Mesodermal cell (in vitro differentiated cells): Measurements from ENCODE around the gene APOB.

Experiments
- H3K27ac ChIP-seq: 2 replicates; pipeline ENCODE4 v1.7.0; 2013; ENCODE audit warnings: mild to moderate bottlenecking, low read depth, low read length, moderate library complexity; ENCODE audit not compliant: severe bottlenecking
- H3K36me3 ChIP-seq: 2 replicates; pipeline ENCODE4 v1.7.1; 2013; ENCODE audit warnings: mild to moderate bottlenecking, low read length, moderate library complexity; ENCODE audit not compliant: control insufficient read depth, insufficient read depth
- H3K4me1 ChIP-seq: one replicate; pipeline ENCODE4 v1.7.1; 2013; ENCODE audit warnings: mild to moderate bottlenecking, low read length; ENCODE audit not compliant: insufficient read depth, control insufficient read depth, poor library complexity, severe bottlenecking
- H3K4me3 ChIP-seq: 2 replicates; pipeline ENCODE4 v1.7.0; 2013; ENCODE audit warnings: low read length, control low read depth, mild to moderate bottlenecking; ENCODE audit not compliant: insufficient read depth, poor library complexity, severe bottlenecking; ENCODE audit errors: extremely low read depth
- H3K9me3 ChIP-seq: 2 replicates; pipeline ENCODE4 v1.7.1; 2013; ENCODE audit warnings: mild to moderate bottlenecking, low read length, moderate library complexity; ENCODE audit not compliant: control insufficient read depth
- WGBS, 2 experiments: methylation state at CpG; one replicate each; pipeline ENCODE4 v1.1.5; 2013; ENCODE audit warnings: missing lambda C conversion rate in 2 of 2; ENCODE audit not compliant: insufficient coverage in 2 of 2; 5-methylcytosine and 5-hydroxymethylcytosine counted together

The APOB gene

DNA sequence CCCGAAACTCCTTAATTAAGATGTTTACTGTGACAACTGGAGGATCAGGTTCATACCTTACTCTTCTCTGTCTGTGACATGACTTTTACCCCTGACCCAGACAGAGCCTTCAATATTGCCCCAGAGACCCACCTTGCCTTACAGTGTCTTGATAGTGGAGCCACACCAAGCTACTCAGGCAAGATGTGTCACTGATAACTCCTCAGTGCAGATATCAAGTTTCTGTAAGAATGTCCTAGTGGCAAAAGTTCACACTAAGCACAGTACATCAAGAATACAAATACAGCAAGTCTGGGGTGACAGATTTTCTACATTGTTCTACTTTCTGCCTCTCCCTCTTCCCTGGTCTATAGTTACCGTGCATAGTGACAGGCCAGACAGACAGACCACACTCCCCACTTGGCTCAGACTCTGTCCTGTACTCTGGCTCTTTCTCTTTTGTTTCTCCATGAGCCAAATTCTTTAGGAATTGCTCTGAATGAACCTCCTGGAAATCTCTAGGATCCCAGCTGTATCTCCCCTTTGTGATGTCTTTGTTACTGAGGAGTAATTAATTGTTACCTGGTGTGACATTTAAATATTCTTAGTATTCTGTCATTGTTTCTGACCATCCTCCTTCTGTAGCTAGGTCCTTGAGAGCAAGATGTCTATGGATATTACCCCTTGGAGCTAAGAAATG lies 24.1 kb upstream of the APOB start:
- Histone ChIP-seq H3K27ac (no peak overlapping the region), H3K36me3 (no peaks in the 10 kb centered on the region), H3K9me3 (no peaks in the 10 kb centered on the region), H3K4me3 (no peak overlapping the region), H3K4me1 (peaks cover 4% of the 10 kb centered on the region)
- WGBS, 2 experiments, result 67 to 71% methylated on average over 1 to 2 of the region's 2 CpGs

DNA sequence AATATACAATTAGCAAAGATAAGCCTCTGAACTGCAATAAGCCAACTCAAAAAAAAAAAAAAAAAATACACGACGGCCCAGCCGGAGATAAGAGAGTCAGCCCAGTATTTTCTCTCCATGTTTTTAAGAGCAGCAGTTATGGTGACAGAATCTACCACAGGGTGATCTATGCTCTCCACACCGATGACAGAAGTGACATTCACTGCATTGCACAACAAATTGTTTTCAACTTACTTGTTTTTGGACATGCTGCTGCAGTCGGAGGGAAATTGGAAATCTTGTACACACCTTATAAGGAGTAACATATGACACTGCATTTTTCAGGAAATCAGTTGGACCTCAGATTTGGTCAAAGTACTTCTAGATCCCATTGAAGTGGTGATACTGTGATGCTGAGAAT lies 23.3 kb upstream of the APOB start:
- Histone ChIP-seq H3K27ac (no peak overlapping the region), H3K4me3 (no peak overlapping the region), H3K4me1 (peaks cover 4% of the 10 kb centered on the region), H3K9me3 (no peaks in the 10 kb centered on the region), H3K36me3 (no peaks in the 10 kb centered on the region)
- 88 to 89% methylated on average over 1 to 3 of the region's 5 CpGs for WGBS, 2 experiments

DNA sequence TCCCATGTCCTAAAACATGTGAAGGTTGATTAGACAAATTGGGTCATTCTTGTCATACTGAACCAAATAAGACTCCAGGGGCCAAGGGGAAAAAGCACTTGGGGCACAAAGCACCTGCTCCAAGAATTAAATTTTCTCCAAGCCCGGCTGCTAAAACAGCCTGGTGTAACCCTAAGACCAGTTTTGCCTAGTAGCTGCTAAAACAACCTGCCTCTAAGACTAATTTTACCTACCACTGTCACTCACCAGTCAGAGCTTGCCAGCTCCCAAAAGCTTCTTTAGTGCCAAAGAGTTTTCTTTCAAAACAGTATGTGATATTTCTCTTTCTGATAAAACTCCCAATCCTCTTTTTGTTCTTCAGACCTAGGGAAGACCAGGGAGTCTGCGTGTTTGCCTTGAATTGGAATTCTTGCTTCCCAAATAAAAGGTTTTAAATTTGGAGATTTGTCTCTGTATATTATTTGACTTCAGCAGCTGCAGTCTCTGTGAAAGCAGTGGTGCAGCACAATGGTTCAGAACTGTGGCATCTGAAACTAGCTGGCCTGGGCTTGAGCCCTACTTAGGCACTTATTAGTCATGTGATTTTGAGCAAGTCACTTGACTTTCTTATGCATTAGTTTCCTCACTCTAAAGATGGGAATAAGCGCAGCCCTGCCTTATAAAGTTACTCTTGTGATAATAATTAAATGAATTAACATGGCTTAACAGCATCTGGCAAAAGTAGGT lies 16.2 kb upstream of the APOB start:
- Histone ChIP-seq H3K4me3 (no peak overlapping the region), H3K4me1 (no peaks in the 10 kb centered on the region), H3K36me3 (no peaks in the 10 kb centered on the region), H3K27ac (no peak overlapping the region), H3K9me3 (no peaks in the 10 kb centered on the region)
- 40 to 83% methylated on average over 1 to 2 of the region's 3 CpGs for WGBS, 2 experiments

DNA sequence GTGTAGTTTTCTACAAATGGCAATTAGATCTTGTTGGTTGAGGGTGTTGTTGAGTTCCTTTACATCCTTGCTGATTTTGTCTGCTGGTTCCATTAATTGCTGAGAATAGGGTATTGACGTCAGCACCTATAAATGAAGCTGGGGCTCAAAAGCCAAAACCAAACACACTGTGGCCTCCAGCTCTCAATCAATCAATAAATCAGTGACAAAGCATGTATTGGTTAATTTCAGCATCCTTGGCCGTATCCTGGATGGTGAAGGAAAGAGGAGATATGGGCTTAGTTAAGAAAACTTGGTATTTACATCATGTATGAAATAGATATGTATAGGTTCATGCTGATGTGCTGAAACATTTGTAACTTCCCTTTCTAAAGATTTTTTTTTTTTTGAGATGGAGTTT lies 13.2 kb upstream of the APOB start:
- WGBS, 2 experiments, result no CpG with 5 or more reads among the region's 2 CpGs
- Histone ChIP-seq H3K9me3 (no peaks in the 10 kb centered on the region), H3K4me3 (no peak overlapping the region), H3K36me3 (no peaks in the 10 kb centered on the region), H3K4me1 (no peaks in the 10 kb centered on the region), H3K27ac (no peak overlapping the region)

DNA sequence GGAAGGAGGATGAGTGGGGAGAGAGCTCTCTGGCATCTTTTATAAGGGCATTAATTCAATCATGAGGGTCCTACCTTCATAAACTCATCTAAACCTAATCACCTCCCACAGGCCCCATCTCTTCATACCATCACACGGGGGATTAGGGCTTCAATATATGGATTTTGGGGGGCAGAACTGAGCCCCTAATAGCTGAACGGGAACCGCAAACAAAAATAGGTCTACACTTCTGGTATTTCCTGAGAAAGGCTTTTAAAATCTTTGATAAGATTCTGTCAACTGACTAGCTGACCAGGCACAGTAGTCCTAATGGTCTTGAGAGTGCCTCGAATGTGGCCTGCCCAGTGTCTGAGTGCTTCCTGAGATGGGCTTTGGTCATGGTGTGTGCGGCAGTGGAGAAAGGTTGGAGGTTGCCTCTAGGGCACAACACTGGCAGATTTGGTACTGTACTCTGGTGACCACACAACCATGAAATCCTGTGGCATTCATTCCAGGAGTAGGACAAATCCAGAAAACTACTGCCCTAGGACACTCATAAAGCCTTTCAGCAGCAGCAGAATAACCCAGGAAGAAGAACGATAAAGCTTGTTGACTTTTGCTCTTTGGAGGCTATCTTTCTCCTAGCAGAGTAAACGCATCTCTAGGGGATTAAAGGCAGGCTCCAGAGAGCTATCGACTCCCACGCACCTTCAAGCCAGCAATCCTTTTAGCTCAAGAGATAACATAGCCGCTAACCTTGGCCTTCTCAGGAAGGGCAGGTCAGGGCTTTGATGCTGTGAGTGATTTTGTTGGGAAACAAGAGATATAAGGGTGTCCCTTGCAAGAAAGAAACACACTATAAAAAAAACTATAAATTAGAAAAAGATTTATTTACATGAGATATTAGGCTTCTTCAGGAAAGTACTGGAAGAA lies 12.3 kb upstream of the APOB start:
- 81 to 94% methylated on average over 6 to 8 of the region's 10 CpGs for WGBS, 2 experiments
- no peaks in the 10 kb centered on the region for H3K9me3 ChIP-seq
- H3K4me1 ChIP-seq, result no peaks in the 10 kb centered on the region

DNA sequence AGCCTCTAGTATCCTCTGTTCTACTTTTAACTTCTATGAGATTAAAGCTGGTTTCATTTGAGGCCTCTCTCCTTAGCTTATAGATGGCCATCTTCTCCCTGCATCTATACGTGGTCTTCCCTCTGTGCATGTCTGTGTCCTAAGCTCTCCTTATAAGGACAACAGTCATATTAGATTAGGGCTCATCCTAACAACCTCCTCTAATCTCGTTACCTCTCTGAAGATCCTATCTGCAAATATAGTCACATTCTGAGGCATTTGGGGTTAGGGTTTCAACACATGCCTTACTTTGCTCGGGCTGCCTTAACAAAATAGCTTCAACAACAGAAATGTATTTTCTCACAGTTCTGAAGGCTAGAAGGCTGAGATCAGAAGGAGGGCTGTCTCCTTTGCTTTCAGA lies 11.6 kb upstream of the APOB start:
- Histone ChIP-seq H3K4me1 (no peaks in the 10 kb centered on the region), H3K27ac (no peak overlapping the region), H3K9me3 (no peaks in the 10 kb centered on the region), H3K36me3 (no peaks in the 10 kb centered on the region), H3K4me3 (no peak overlapping the region)
- WGBS, 2 experiments, result 74 to 80% methylated on average over 1 to 2 of the region's 3 CpGs

More for the DNA sequence above, 12.3 kb upstream of the APOB start:
- Histone ChIP-seq H3K4me3 (no peak overlapping the region), H3K36me3 (no peaks in the 10 kb centered on the region), H3K27ac (no peak overlapping the region)

DNA sequence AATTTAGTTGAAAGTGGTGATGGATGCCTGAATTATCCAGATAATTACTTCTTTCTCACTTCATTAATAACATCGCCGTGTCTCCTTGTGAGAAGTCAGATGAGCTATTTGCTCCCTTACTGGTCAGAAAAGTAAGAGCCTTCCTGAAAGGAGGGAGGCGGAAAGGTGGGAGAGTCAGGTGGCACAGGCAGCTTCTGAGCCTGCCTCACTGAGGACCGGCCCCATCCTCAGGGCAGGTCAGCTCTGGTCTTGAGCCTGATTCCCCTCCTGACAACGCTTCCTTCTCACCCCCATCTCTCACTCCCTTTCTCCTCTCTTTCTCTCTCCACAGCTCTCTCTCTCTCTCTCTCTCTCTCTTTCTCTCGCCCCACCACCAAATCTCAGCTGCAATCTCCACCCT lies 10.1 kb upstream of the APOB start:
- no peak overlapping the region for H3K4me3 ChIP-seq
- 75 to 94% methylated on average over 3 of the region's 6 CpGs for WGBS, 2 experiments
- H3K27ac ChIP-seq, result no peak overlapping the region
- no peaks in the 10 kb centered on the region for H3K9me3 ChIP-seq
- no peaks in the 10 kb centered on the region for H3K36me3 ChIP-seq
- no peaks in the 10 kb centered on the region for H3K4me1 ChIP-seq

DNA sequence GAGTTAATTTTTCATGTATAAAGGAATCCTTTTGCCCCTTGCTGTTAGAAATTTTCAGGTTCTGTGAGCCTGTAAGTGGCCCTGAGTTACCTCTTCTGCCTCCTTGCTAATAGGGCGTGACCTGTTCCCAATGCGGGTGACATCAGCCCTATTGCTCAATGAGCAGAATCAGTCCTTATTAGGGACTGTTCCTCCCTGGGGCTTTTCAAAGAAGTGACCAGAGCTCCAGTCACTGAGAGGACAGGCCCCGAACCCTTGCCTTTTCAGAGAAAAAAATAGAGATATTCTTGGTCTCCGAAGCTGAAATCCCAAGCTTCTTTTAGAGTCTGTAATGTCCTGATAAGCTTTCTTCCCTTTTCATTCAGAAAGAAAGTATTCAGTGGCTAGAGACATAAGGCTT lies 8.2 kb upstream of the APOB start:
- H3K27ac ChIP-seq, result no peak overlapping the region
- WGBS, 2 experiments, result 80 to 81% methylated on average over 2 to 4 of the region's 4 CpGs
- H3K4me1 ChIP-seq, result no peaks in the 10 kb centered on the region
- H3K9me3 ChIP-seq, result no peaks in the 10 kb centered on the region
- H3K4me3 ChIP-seq, result no peak overlapping the region
- no peaks in the 10 kb centered on the region for H3K36me3 ChIP-seq

DNA sequence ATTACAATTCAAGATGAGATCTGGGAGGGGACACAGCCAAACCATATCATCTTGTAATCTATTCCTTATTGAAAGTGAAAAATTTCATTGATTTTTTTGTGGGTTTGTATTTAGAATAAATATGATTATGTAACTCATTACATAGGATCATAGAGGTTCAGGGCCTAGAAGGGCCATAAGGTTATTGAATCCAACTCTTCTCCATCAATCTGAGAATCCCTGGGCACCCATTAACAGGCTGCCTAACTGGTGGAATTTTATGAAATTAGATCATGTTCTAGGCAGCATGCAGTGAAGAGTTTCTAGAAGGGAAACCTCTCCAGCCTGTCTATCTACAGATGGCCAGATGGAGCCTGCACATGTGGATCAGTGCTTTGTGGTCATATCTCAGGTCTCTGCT lies 6.3 kb upstream of the APOB start:
- Histone ChIP-seq H3K4me3 (no peak overlapping the region), H3K36me3 (no peaks in the 10 kb centered on the region), H3K9me3 (no peaks in the 10 kb centered on the region), H3K4me1 (no peaks in the 10 kb centered on the region), H3K27ac (no peak overlapping the region)

DNA sequence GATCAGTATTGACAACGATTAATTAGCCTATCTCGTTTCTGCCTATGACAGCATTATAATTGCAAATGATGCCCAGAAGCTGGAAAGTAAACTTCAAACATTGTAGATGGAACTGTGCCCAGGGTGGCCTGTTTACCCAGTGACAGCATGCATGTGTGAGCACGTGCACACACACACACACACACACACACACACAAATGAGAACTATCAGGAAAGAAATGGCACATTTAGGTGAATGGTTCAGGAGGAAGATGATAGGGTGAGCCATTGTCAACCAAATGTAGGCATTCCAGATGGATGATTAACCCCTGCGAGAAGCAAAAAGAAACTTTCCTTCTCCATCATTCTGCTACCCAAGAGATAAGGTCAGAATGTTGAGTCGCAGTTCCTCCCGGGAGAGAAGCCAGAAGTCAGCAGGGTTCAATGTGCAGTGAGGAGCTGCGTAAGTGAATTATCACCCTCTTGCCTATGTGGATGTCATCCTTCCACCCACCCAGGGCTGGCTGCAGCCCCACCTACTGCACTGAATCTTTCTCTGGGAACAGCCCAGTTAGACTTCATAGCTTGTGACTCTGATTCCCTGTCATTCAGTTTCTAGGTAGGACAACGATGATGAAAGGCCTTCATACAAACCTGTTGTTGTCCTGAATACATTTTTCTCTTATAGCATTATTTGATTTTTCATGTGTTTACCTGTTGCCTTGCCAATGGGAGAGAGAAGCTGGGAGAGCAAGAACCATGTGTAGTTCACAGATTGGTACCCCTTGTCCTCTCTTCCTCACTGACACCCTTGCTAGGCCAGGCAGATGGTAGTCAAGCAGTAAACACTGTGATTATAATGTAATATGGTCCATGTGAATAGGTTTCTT lies 3.5 kb upstream of the APOB start:
- H3K4me1 ChIP-seq, result no peaks in the 10 kb centered on the region
- no peaks in the 10 kb centered on the region for H3K36me3 ChIP-seq
- WGBS, 2 experiments, result 66 to 74% methylated on average over 4 to 5 of the region's 8 CpGs
- no peak overlapping the region for H3K4me3 ChIP-seq
- H3K9me3 ChIP-seq, result no peaks in the 10 kb centered on the region
- H3K27ac ChIP-seq, result no peak overlapping the region
